Measurements from ENCODE around the gene LYPD6B. TPM values are rescaled to one million over a fixed set of nuclear protein-coding genes. Genes with fewer than 3 reads are reported as not detected.

LYPD6B gene
- polyA plus RNA-seq, 3 donors: 30.4 to 33.6 (median 31.8) TPM

- peak; percentile 54 for DNase-seq
Measured at GRCh38 chr2:149155988-149156387, 117.5 kb downstream of the LYPD6B start.

- no peak for DNase-seq
Measured at GRCh38 chr2:149156971-149157740, 118.7 kb downstream of the LYPD6B start.

DNA sequence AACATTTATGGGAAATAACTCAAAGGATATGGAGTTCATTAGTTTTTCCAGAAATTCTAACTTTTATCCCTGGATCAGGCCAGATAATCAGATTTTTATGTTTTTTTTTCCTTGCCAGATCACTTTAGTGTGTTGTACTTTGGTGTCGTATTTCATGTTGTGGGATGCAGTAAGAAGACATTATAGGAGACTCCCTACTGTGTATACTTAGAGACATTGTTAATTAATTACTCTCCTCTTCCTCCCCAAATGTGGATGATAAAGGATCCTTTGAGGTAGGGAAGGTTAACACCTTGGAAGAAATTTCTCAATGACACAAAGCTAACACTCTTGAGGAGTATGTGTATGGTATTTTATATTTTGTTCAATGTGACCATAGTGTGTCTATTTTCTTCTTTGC, 120.5 kb downstream of the LYPD6B start:
- no peak for DNase-seq

GRCh38 chr2:149160195-149160594, 121.7 kb downstream of the LYPD6B start:
- DNase-seq: no peak

DNA sequence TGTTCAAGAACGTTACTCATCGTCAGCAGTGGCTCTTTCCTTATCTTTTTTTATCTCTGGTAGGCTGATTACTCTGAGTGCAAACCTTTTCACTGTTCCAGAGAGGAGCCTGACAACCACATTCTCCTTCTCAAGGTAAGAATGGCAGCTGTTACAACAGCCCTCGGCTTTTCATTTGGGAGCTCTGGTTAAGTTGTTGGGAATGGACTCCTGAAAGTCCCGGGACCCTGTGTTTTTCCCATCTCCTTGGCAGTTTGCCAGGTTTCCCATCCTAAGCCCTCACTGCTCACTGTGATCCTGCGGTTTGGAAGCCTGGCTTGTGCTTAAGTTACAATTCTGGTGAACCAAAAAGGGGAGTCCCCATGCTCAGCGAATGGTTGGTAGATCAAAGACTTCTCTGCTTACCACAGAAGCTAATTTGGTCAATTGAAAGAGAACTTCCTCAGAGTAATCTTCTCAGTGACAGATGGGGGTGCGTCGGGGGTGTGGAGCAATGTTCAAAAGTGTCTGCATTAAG, 122.3 kb downstream of the LYPD6B start:
- DNase-seq: peak; percentile 55

- DNase-seq: no peak
Measured at GRCh38 chr2:149161481-149162225, 123.2 kb downstream of the LYPD6B start.

GRCh38 chr2:149164296-149164695, 125.8 kb downstream of the LYPD6B start:
- DNase-seq: no peak

DNA sequence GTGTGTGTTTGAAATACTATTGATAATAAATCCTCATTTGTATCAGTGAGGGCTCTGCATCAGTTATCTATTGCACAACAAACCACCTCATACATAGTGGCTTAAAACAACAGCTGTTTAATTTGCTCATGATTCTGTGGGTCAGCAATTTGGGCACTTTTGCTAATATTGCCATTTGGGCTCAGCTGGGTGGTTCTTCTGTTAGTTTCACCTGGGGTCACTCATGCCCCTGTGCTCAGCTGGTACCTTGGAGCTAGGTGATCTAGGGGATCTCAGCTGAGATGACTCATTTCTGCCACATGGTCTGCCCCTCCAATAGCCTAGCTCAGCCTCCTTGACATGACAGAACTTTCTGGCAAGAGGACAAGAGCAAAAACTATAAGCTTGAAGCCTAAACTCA, 126.3 kb downstream of the LYPD6B start:
- DNase-seq: no peak

DNA sequence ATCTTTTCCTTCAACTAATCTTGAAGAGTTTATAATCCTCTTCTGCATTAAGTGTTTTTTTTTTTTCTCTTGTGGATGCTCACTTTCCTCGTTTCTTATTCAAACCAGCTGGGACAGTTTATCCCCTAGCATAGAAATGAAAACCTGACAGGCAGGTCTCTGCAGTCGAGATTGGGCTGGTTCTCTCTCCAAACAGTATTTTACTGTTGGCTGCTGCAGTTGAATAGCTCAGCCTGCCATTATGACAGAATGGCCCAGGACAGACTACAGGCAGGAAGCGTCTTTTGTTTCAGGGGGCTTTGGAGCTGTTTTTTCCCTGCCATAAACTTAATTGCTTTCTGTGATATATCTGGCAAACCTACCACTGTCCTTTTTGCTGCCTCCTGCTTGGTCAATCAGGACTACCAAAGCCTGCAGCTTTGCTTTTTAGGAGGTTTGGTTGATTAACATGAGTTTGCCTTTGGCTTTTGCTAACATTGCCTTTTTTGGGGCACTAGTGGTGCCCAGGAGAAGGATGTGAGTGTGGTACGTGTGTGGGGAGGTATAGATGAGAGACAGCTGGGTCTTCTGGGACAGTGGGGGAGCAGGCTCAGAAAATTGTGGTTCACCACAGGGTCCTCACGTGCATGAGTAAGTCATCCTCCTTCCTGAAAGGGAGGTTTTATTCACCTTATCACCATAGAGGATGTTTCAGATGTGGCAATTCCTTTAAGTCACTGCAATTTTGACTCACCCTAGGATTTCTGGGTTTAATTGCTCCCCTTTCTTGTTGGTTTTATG, 128.7 kb downstream of the LYPD6B start:
- no peak for DNase-seq

- no peak for DNase-seq
Measured at GRCh38 chr2:149167941-149168340, 129.4 kb downstream of the LYPD6B start.

DNA sequence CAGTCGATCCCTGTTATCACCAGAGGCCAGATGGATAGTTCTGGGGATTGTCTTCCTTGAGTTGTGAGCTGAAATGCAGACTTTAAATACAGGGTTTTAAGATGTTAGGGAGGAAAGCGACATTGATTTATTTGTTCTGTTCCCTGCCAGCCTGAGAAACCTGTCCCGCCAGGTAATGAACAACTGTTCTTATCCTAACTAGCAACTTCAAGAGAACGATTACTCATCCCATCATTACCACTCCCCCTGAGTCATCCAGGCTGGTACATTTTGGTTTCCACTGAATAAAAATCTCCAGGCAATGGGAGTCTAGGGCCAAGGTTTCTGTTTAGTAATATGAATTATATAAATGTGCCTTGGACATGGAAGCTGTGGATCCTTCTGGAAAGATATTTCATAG, 131.2 kb downstream of the LYPD6B start:
- DNase-seq: no peak

GRCh38 chr2:149170156-149170555, 131.7 kb downstream of the LYPD6B start:
- DNase-seq: no peak

DNA sequence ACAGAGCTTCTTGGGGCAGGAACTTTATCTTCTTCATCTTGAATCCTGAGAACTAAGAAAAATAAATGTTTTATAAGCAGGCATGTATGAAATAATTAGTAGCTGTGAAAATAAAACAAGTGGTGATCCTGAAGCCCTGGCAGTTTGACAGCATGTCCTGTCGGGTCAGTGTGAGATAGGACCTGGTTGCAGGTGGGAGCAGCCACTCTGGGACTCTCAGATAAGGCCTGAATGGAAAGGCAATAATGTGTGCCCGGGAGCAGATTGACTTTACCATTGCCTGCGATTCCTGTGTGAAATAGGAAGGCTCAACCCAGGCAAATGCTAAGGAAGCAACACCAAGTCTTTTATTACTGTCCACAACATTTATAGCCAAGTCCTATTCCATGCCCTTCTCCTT, 132.4 kb downstream of the LYPD6B start:
- DNase-seq: no peak

GRCh38 chr2:149173220-149173619, 134.7 kb downstream of the LYPD6B start:
- no peak for DNase-seq

DNA sequence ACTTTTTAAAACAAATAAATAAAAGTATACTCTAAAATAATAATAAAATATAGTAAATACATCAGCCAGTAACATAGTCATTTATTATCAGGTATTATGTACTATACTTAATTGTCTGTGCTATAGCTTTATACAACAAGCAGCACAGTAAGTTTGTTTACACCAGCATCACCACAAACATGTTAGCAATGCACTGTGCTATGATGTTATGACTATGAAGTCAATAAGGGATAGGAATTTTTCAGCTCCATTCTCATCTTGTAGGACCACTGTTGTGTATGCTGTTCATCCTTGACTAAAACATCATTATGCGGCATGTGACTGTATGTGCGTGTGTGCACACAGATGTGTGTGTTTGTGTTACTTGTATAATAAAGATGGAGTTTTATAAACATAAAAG, 137.5 kb downstream of the LYPD6B start:
- no peak for DNase-seq

DNA sequence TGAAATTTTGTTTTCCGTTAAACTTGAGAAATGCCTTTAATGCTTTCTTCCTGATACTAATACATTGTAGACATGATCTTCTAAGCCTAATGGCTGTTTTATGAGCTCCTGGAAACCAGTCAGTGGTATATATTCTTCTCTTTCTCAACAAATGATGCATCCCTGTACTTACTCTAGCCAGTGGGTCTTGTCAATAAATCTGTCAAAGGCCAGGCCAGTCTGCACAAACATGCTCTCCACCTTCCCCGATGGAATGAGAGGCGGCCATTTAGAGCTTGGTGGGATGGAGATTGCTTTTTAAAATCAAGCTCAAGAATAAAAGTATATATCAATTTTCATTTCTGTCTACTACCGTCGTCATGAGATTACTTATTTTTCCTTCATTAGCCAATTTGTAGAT, 140.1 kb downstream of the LYPD6B start:
- DNase-seq: no peak

DNA sequence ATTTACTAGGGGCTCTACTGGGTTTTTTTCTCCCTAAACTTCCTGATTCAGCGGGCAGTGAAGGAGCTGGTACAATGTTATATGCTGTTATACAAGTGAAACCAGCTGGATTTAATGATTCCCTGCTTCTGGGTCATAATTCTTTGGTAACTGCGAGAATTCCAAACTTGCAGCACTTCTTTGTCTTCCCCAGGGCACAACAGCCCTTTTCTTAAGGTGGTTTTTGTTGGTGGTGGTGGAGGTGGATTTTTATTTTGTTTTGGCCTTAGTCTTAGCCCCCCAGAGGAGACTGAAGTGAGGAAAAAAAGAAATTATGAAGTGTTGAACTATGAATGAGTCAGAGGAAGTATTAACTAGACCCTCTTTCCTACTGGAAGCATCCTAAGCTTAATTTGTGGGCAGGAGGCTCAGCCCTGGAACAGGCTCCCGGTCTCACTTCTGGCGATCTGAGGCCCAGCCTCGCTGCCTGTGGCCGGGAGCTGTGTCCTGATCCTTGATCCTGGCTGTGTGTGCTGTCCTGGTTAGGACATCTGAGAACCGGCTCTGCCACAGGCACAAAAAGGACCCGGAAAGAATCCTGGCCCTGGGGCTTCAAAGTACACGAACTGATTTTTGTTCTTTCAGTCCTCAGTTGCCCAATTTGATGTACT, 141.9 kb downstream of the LYPD6B start:
- DNase-seq: peak; percentile 52

DNA sequence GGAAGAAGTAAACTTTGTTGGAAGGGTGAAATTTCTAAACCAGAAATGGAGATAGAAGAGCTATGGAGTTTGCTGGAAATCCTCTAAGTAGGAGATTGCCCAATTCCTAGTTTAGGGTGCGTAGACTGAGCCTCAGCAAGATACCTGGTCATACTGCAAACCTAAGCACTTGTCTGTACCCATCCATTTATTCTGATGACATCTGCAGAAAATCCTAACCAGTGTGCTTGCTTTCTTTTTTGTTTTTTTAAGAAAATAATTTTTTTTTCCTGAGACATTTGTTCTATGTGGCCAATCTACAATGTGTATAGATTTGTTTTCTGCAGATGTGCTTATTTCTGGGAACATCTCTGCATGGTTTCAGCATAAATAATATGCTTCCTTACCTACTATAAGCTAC, 144.7 kb downstream of the LYPD6B start:
- DNase-seq: no peak

- DNase-seq: no peak
Measured at GRCh38 chr2:149184991-149185390, 146.5 kb downstream of the LYPD6B start.

- no peak for DNase-seq
Measured at GRCh38 chr2:149185942-149186490, 147.5 kb downstream of the LYPD6B start.

GRCh38 chr2:149187057-149187456, 148.6 kb downstream of the LYPD6B start:
- DNase-seq: no peak

GRCh38 chr2:149188291-149188690, 149.8 kb downstream of the LYPD6B start:
- DNase-seq: no peak
